ENCODE data around the gene MTA2.
"Not testable (repeated sequence)": the region's sequence is repeated elsewhere in the genome, so short reads cannot be mapped to it uniquely, and the experiment has no call there.

Gene MTA2

GRCh38 chr11:62601372-62602140 is at the start of gene MTA2:
Gene MTA2, minus strand, starts transcription at chr11:62601865. Its CDS starts 415 bp downstream, at chr11:62601450.
- DNase-seq = peak; percentile 98 to 100 (median 98)

- not testable (repeated sequence) for DNase-seq
These were observed 48.6 kb upstream of the MTA2 start for GRCh38 chr11:62650283-62650682.

- DNase-seq = no peak
These were observed 47.8 kb upstream of the MTA2 start for GRCh38 chr11:62649486-62649885.

GRCh38 chr11:62648967-62649364 is 47.3 kb upstream of the MTA2 start:
- no peak for DNase-seq

- no peak for DNase-seq
These were observed 46.7 kb upstream of the MTA2 start for GRCh38 chr11:62648185-62648966.

GRCh38 chr11:62647609-62648005 is 45.9 kb upstream of the MTA2 start:
- no peak for DNase-seq

GRCh38 chr11:62646825-62647608 is 45.4 kb upstream of the MTA2 start:
- DNase-seq = no peak

GRCh38 chr11:62645946-62646824 is 44.5 kb upstream of the MTA2 start, which contains the start of gene GANAB:
Gene GANAB, minus strand, starts transcription at chr11:62646613. Its CDS starts 14 bp downstream, at chr11:62646599.
- peak; percentile 93 to 98 (median 96) for DNase-seq

GRCh38 chr11:62645671-62645945 is 43.9 kb upstream of the MTA2 start:
- DNase-seq = peak in 1 of 6 experiments; percentile 27

- no peak for DNase-seq
These were observed 42.6 kb upstream of the MTA2 start for GRCh38 chr11:62644220-62644619.

- no peak for DNase-seq
These were observed 30.8 kb upstream of the MTA2 start for GRCh38 chr11:62632492-62632891.

- DNase-seq = no peak
These were observed 26.0 kb upstream of the MTA2 start for GRCh38 chr11:62627713-62628112.

GRCh38 chr11:62622476-62623089 is 20.9 kb upstream of the MTA2 start:
- peak in 1 of 6 experiments; percentile 12 for DNase-seq

- peak; percentile 91 to 96 (median 93) for DNase-seq
These were observed 20.2 kb upstream of the MTA2 start, which contains the start of gene B3GAT3 for GRCh38 chr11:62621567-62622470. Gene B3GAT3, minus strand, starts transcription at chr11:62621986. Its CDS starts 39 bp downstream, at chr11:62621947.

GRCh38 chr11:62621027-62621566 is 19.4 kb upstream of the MTA2 start:
- no peak for DNase-seq

GRCh38 chr11:62616957-62617356 is 15.3 kb upstream of the MTA2 start:
- not testable (repeated sequence) for DNase-seq

- no peak for DNase-seq
These were observed 13.9 kb upstream of the MTA2 start for GRCh38 chr11:62615521-62615920.

- DNase-seq = no peak
These were observed 12.6 kb upstream of the MTA2 start for GRCh38 chr11:62614275-62614674.

- peak in 2 of 6 experiments; percentile 28 to 40 for DNase-seq
These were observed 11.7 kb upstream of the MTA2 start for GRCh38 chr11:62613291-62613778.

Data from stimulated activated naive CD4-positive, alpha-beta T cell (primary cell).